Bronchial epithelial cell (primary cell): Measurements from ENCODE around the gene MFNG. TPM values are rescaled to one million over a fixed set of nuclear protein-coding genes. Genes with fewer than 3 reads are reported as not detected.

Experiments used
- DNase-seq: peaks from one replicate; pipeline ENCODE4 v3.0.0-alpha.2; 2010; ENCODE audit warnings: low read depth
- FAIRE-seq: peaks from 2 replicates; lab custom pipeline; 2011; peaks lifted over from hg19 to GRCh38; lab: Jason Lieb, UNC
- H3K27me3 ChIP-seq: 2 replicates; pipeline ENCODE4 v1.5.1; 2011; ENCODE audit warnings: low read length; ENCODE audit not compliant: control insufficient read depth, insufficient read depth
- H3K36me3 ChIP-seq: 2 replicates; pipeline ENCODE4 v1.5.1; 2011; ENCODE audit warnings: low read length; ENCODE audit not compliant: control insufficient read depth, insufficient read depth
- H3K4me3 ChIP-seq: 2 replicates; pipeline ENCODE4 v1.5.1; 2011; ENCODE audit warnings: mild to moderate bottlenecking, low read depth, low read length, control low read depth
- CTCF ChIP-seq: IDR thresholded peaks from 2 replicates; pipeline ENCODE4 v1.5.1; 2011; ENCODE audit warnings: mild to moderate bottlenecking, moderate library complexity, low read length, control low read depth, inconsistent platforms; ENCODE audit not compliant: insufficient read depth, severe bottlenecking
- total RNA-seq: library from RNA; depleted of rRNA; stranded (reverse); fragments of >200 nt; gene quantifications from 2 replicates; pipeline ENCODE4 v1.2.1, GENCODE V29; 2014

Gene MFNG
- total RNA-seq, 1 donor from 2014 or later: 0.26 TPM

DNA sequence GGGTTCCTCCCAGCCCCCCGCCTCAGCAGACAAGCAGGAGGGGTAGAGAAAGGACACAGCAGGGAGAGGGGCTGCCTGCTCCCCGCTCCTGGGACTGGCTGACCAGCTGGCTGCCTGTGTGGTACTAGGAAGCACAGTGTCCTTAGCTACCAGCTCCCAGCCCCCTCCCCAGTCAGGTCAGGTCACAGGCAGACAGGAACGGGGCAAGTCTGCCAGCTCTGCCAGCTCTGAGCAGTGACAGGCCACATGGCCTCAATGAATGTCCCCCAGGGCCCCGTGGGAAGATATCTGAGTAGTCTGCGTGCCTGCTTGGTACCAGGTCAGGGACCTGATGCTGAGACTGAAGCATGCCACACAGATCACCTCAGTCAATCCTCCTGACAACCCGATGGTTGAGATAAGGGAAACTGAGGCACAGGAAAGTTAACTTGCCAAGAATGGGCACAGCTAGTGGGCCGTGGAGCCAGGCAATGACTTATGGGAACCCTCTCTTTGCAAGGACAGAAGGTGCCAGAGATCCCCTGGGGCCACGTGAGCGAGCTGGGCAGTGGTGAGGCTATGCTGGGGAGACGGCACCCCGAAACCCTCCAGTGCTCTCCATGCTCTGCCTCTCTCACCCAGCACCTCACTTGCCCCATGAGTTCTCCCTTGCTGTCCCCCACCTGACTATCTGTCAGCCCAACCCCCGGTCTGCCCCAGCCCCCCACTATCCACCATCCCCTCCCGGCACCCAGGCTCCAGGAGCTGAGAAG lies 13.8 kb upstream of the MFNG start:
- no peak overlapping the region for H3K4me3 ChIP-seq
- peaks cover 41% of the 10 kb centered on the region for H3K36me3 ChIP-seq
- FAIRE-seq (no peak), DNase-seq (no peak)
- H3K27me3 ChIP-seq: no peaks in the 10 kb centered on the region
- no peak for TF ChIP-seq CTCF

DNA sequence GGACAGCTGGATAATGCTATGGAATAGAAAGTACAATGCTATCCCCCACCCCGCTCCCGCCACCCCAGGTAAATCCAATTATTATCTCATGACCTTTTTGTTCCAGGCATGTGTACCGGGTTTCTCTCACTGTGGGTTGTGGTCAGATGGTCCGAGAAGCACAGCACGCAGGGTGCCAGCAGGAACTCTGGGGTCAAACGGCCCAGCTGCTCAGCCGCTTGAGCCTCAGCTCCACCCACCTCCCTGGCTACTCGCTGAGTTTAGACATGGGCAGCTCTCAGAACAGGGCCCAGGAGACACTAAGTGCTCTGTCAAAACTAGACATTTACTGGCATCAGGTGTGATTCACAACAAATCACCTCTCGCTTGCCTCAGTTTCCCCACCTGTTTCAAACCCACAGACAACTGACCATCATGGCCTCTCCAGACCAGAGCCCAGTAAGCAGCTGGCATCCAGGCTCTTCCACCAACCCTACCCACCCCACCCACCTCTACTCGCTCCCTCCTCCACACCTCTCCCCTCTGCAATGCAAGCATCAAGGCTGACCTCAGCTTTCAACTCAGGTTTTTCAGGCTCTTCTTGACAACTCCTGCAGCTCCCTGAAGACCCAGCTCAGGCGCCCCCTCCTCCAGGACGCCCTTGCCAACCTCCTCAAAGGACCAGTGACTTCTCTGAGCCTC lies 13.0 kb upstream of the MFNG start:
- Histone ChIP-seq H3K27me3 (no peaks in the 10 kb centered on the region), H3K4me3 (no peak overlapping the region), H3K36me3 (peaks cover 37% of the 10 kb centered on the region)
- no peak for DNase-seq
- FAIRE-seq: no peak
- no peak for TF ChIP-seq CTCF

DNA sequence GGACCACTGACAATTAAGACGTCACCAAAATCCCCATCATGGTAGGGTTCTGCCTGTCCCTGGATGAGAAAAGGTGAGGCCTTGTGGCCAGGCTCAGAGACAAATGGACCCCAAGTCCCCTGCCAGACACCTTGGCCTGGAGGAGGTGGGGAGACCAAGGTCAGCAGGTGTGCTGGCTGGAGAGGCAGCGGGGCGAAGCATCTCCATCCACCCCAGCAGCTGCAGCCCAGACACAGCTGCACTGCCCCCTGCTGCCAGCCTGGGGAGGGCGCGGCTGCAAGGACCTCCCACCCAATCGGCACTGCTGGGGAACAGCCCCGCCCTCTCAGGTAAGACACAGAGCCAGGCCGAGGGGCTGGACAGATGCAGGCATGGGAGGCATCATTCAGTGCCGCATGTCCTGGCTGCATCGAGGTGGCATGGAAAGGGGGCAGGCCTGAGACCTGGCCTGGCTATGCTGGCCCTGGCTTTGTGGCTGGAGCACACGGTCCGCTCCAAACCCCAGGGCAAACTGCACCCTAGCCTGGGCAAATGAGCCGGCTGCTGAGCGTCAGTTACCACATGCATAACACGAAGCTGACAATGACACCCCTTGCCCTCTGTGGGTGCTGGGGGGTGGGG lies 12.2 kb upstream of the MFNG start:
- Histone ChIP-seq H3K4me3 (no peak overlapping the region), H3K27me3 (no peaks in the 10 kb centered on the region), H3K36me3 (peaks cover 38% of the 10 kb centered on the region)
- DNase-seq (no peak), FAIRE-seq (no peak)
- peak; percentile 32 for TF ChIP-seq CTCF

- FAIRE-seq (no peak), DNase-seq (peak; percentile 79)
Observed at GRCh38 chr22:37497062-37497599, 10.9 kb upstream of the MFNG start.

DNA sequence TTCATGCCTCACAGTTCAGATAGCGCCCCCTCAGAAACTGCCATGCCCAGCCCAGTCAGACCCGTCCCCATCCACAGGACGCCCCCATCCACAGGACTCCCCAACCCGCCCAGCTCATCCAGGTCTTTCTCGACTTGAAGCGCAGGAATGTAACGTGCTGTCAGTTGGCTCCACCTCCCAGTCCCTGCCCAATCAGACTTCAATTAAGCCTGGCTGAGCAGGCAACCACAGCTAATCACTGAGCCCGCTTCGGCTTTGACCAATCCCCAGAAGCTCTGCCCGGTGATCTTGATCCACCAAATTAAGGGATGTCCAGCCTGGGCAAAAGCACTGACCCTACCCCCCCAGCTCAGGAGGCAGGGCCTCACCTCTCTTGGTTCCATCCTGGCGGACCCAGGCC lies 10.5 kb upstream of the MFNG start:
- DNase-seq (no peak), FAIRE-seq (peak; percentile 86)
- H3K4me3 ChIP-seq: no peak overlapping the region
- no peak for TF ChIP-seq CTCF
- peaks cover 30% of the 10 kb centered on the region for H3K36me3 ChIP-seq
- H3K27me3 ChIP-seq: no peaks in the 10 kb centered on the region

More at GRCh38 chr22:37497062-37497599, 10.9 kb upstream of the MFNG start:
- H3K36me3 ChIP-seq: peaks cover 31% of the 10 kb centered on the region
- TF ChIP-seq CTCF: no peak
- H3K4me3 ChIP-seq: no peak overlapping the region
- no peaks in the 10 kb centered on the region for H3K27me3 ChIP-seq
